Activated naive CD8-positive, alpha-beta T cell (primary cell): ENCODE results near the gene MUC3A.
"Not testable (repeated sequence)": the region's sequence is repeated elsewhere in the genome, so short reads cannot be mapped to it uniquely, and the experiment has no call there.

Source experiments
- H3K27ac Mint-ChIP-seq: one replicate; pipeline ENCODE4 v1.8.0; 2021; ENCODE audit warnings: mixed read lengths
- H3K27me3 Mint-ChIP-seq: one replicate; pipeline ENCODE4 v1.8.0; 2021; ENCODE audit warnings: mixed read lengths
- H3K36me3 Mint-ChIP-seq: one replicate; pipeline ENCODE4 v1.8.0; 2021; ENCODE audit warnings: mixed read lengths
- H3K4me1 Mint-ChIP-seq: one replicate; pipeline ENCODE4 v1.8.0; 2021; ENCODE audit warnings: low read depth, mixed read lengths
- H3K4me3 Mint-ChIP-seq: one replicate; pipeline ENCODE4 v1.8.0; 2021; ENCODE audit warnings: mild to moderate bottlenecking, mixed read lengths
- H3K9me3 Mint-ChIP-seq: one replicate; pipeline ENCODE4 v1.8.0; 2021; ENCODE audit warnings: low read depth, mixed read lengths

MUC3A gene

DNA sequence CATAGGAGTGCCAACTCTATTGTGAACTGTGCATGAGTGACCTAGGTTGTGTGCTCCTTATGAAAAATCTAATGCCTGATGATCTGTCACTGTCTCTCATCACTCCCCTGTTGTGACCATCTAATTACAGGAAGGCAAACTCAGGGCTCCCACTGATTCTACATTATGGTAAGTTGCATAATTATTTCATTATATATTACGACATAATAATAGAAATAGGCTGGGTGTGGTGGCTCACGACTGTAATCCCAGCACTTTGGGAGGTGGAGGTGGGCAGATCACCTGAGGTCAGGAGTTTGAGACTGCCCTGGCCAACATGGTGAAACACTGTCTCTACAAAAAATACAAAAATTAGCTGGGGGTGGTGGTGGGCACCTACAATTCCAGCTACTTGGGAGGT is 14.0 kb upstream of the MUC3A start:
- not testable (repeated sequence) for H3K27ac Mint-ChIP-seq, H3K36me3 Mint-ChIP-seq, H3K4me1 Mint-ChIP-seq, H3K4me3 Mint-ChIP-seq, H3K27me3 Mint-ChIP-seq
- peaks cover 10% of the 10 kb centered on the region for H3K9me3 Mint-ChIP-seq

DNA sequence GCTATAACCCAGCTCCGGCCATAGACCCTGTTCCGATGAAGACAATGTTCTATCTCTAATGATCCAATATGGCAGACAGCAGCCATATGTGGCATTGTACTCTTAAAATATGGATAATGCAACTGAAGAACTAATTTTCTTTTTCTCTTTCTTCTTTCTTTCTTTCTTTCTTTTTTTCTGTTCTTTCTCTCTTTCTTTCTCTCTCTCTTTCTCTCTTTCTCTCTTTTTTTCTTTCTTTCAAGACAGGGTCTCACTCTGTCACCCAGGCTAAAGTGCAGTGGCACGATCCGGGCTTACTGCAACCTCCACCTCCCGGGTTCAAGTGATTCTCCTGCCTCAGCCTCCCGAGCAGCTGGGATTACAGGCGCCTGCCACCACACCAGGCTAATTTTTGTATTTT is 13.2 kb upstream of the MUC3A start:
- H3K4me1 Mint-ChIP-seq, H3K4me3 Mint-ChIP-seq, H3K27me3 Mint-ChIP-seq, H3K27ac Mint-ChIP-seq, H3K36me3 Mint-ChIP-seq: not testable (repeated sequence)
- H3K9me3 Mint-ChIP-seq, result peaks cover 11% of the 10 kb centered on the region

GRCh38 chr7:100942045-100942774 is 7.1 kb upstream of the MUC3A start:
- Mint-ChIP-seq H3K27me3 (peaks cover 13% of the 10 kb centered on the region), H3K27ac (no peak overlapping the region), H3K4me1 (no peaks in the 10 kb centered on the region), H3K36me3 (no peaks in the 10 kb centered on the region), H3K4me3 (no peak overlapping the region), H3K9me3 (peaks cover 6% of the 10 kb centered on the region)

DNA sequence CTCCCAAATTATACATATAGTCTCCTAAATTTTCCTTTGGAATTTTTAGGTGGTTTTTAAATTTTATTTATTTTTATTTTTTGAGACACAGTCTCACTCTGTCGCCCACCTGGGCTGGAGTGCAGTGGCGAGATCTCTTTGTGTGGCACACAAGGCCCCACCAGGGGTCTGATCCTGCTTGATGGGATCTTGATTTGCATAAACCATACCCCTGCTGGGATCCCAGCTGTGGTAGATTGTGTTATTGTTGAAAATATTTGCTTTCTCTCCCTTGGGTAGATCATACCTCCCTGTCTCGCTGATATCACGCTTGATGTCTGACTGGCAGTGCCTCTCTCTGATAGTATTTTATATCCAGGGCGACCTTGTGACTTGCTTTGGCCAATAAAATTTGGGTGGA is 5.6 kb upstream of the MUC3A start:
- H3K27me3 Mint-ChIP-seq, result peaks cover 13% of the 10 kb centered on the region
- no peak overlapping the region for H3K4me3 Mint-ChIP-seq
- no peaks in the 10 kb centered on the region for H3K36me3 Mint-ChIP-seq

DNA sequence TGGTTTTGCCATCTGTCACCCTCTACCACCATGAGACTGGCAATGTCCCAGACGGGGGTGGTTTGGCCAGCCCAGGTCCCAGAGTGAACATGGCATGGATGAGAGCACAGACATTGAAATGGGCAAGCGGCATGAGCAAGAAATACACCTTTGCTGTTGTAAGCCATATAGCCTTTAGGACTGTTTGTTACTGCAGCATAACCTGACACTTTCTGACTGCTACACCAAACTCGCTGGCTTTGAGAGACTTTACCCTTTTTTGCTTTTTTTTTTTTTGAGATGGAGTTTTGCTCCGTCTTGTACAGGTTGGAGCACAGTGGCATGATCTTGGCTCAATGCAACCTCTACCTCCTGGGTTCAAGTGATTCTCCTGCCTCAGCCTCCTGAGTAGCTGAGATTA is 5.2 kb upstream of the MUC3A start:
- peaks cover 15% of the 10 kb centered on the region for H3K27me3 Mint-ChIP-seq
- H3K27ac Mint-ChIP-seq, result no peak overlapping the region
- H3K4me1 Mint-ChIP-seq, result no peaks in the 10 kb centered on the region
- H3K4me3 Mint-ChIP-seq, result no peak overlapping the region
- H3K9me3 Mint-ChIP-seq, result peaks cover 6% of the 10 kb centered on the region
- H3K36me3 Mint-ChIP-seq, result no peaks in the 10 kb centered on the region

More for the DNA sequence above, 5.6 kb upstream of the MUC3A start:
- no peaks in the 10 kb centered on the region for H3K4me1 Mint-ChIP-seq
- H3K9me3 Mint-ChIP-seq, result peaks cover 6% of the 10 kb centered on the region
- H3K27ac Mint-ChIP-seq, result no peak overlapping the region

- Mint-ChIP-seq H3K4me3 (no peak overlapping the region), H3K4me1 (no peaks in the 10 kb centered on the region), H3K9me3 (no peaks in the 10 kb centered on the region), H3K27me3 (peaks cover 23% of the 10 kb centered on the region), H3K27ac (no peak overlapping the region), H3K36me3 (no peaks in the 10 kb centered on the region)
Observed at GRCh38 chr7:100946111-100946510, 3.2 kb upstream of the MUC3A start.

- no peak overlapping the region for H3K4me3 Mint-ChIP-seq
- H3K4me1 Mint-ChIP-seq, result no peaks in the 10 kb centered on the region
- H3K27ac Mint-ChIP-seq, result no peak overlapping the region
- H3K9me3 Mint-ChIP-seq, result no peaks in the 10 kb centered on the region
- no peaks in the 10 kb centered on the region for H3K36me3 Mint-ChIP-seq
- peaks cover 23% of the 10 kb centered on the region for H3K27me3 Mint-ChIP-seq
Observed at GRCh38 chr7:100946766-100947365, 2.5 kb upstream of the MUC3A start.

- Mint-ChIP-seq H3K9me3 (no peaks in the 10 kb centered on the region), H3K27ac (no peak overlapping the region), H3K36me3 (no peaks in the 10 kb centered on the region), H3K4me3 (no peak overlapping the region), H3K27me3 (peaks cover 23% of the 10 kb centered on the region), H3K4me1 (no peaks in the 10 kb centered on the region)
Observed at GRCh38 chr7:100947792-100948191, 1.5 kb upstream of the MUC3A start.

DNA sequence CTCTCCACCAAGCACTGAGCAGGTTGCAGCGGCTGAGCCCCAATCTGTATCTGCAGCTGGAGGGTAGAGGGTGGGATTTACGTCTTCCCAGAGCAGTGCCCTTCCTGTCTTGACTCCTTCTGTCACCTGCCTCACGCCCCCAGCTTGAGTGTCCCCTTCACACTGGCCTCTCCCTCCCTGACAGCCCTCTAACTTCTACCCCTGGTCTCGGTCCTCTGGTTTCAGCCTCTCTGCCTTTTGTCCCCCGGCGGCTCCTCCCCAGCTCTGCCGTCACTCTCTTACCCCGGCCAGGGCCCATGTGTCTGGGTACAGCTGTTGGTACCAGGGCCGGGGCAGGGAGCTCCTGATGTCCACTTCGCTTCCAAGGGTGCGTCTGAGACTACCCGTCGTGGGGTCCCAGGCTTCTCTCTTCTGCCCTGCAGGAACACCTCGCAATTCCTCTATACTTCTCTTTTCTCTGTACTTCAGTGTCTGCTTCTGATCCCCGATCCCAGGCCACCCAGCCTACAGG is 654 bp downstream of the MUC3A start:
- H3K4me1 Mint-ChIP-seq, result no peaks in the 10 kb centered on the region
- peaks cover 18% of the 10 kb centered on the region for H3K27me3 Mint-ChIP-seq
- no peak overlapping the region for H3K4me3 Mint-ChIP-seq
- no peak overlapping the region for H3K27ac Mint-ChIP-seq
- H3K36me3 Mint-ChIP-seq, result no peaks in the 10 kb centered on the region
- H3K9me3 Mint-ChIP-seq, result no peaks in the 10 kb centered on the region

DNA sequence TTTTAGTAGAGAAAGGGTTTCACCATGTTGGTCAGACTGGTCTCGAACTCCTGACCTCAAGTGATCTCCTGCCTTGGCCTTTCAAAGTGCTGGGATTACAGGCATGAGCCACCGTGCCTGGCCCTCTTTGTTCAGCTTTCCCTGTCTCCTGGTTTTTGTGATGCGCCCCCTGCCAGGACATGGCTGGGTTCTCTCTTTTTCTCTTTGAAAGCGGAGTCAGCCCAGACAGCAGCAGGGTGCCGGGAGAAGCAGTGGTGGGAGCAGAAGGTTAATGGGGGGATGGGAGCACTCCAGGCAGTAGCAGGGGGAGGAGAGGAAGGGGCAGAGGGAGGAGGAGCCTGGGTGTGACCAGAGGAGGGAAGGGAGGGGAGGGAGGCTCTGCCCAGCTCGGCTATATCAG is 1.8 kb downstream of the MUC3A start:
- H3K4me3 Mint-ChIP-seq, result no peak overlapping the region
- no peak overlapping the region for H3K27ac Mint-ChIP-seq
- peaks cover 12% of the 10 kb centered on the region for H3K27me3 Mint-ChIP-seq
- H3K4me1 Mint-ChIP-seq, result no peaks in the 10 kb centered on the region
- H3K9me3 Mint-ChIP-seq, result no peaks in the 10 kb centered on the region
- H3K36me3 Mint-ChIP-seq, result no peaks in the 10 kb centered on the region

DNA sequence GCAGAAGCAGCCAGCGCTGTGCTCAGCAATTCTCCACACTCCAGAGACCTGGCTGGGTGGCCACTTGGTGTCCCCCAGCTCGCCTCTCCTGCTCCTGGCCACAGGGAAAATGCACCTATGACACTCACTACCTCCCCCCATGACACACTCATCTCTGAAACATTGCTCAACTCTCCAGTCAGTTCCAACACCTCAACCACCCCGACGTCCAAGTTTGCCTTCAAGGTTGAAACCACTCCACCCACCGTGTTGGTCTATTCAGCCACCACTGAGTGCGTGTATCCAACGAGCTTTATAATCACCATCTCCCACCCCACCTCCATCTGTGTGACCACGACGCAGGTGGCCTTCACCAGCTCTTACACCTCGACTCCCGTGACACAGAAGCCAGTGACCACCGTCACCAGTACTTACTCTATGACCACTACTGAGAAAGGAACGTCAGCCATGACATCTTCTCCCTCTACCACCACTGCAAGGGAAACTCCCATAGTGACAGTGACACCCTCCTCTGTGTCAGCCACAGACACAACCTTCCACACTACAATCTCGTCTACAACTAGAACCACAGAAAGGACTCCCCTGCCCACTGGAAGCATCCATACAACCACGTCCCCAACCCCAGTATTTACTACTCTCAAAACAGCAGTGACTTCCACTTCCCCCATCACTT is 2.7 kb downstream of the MUC3A start:
- H3K9me3 Mint-ChIP-seq, result no peaks in the 10 kb centered on the region
- no peak overlapping the region for H3K27ac Mint-ChIP-seq
- no peaks in the 10 kb centered on the region for H3K4me1 Mint-ChIP-seq
- H3K4me3 Mint-ChIP-seq, result no peak overlapping the region
- peaks cover 10% of the 10 kb centered on the region for H3K27me3 Mint-ChIP-seq
- no peaks in the 10 kb centered on the region for H3K36me3 Mint-ChIP-seq

DNA sequence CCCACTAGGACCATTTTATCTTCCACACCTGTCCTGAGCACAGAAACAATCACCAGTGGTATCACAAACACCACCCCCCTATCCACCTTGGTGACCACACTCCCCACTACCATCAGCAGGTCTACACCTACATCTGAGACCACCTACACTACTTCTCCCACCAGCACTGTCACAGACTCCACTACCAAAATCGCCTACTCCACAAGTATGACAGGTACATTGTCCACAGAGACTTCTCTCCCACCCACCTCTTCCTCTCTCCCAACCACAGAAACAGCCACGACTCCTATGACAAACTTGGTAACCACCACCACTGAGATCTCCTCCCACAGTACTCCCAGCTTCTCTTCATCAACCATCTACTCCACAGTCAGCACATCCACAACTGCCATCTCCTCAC is 3.3 kb downstream of the MUC3A start:
- H3K4me3 Mint-ChIP-seq, result no peak overlapping the region
- H3K27me3 Mint-ChIP-seq, result peaks cover 10% of the 10 kb centered on the region
- H3K4me1 Mint-ChIP-seq, result no peaks in the 10 kb centered on the region
- no peak overlapping the region for H3K27ac Mint-ChIP-seq
- H3K9me3 Mint-ChIP-seq, result no peaks in the 10 kb centered on the region
- H3K36me3 Mint-ChIP-seq, result no peaks in the 10 kb centered on the region

- no peak overlapping the region for H3K27ac Mint-ChIP-seq
- no peaks in the 10 kb centered on the region for H3K9me3 Mint-ChIP-seq
- no peak overlapping the region for H3K4me3 Mint-ChIP-seq
- H3K27me3 Mint-ChIP-seq, result peaks cover 1% of the 10 kb centered on the region
- H3K36me3 Mint-ChIP-seq, result no peaks in the 10 kb centered on the region
- no peaks in the 10 kb centered on the region for H3K4me1 Mint-ChIP-seq
Observed at GRCh38 chr7:100957832-100958421, 8.6 kb downstream of the MUC3A start.

- H3K4me3 Mint-ChIP-seq, result no peak overlapping the region
- peaks cover 10% of the 10 kb centered on the region for H3K27me3 Mint-ChIP-seq
- no peaks in the 10 kb centered on the region for H3K4me1 Mint-ChIP-seq
- no peaks in the 10 kb centered on the region for H3K36me3 Mint-ChIP-seq
- H3K27ac Mint-ChIP-seq, result no peak overlapping the region
- H3K9me3 Mint-ChIP-seq, result no peaks in the 10 kb centered on the region
Observed at GRCh38 chr7:100959894-100960293, 10.6 kb downstream of the MUC3A start.

GRCh38 chr7:100962537-100962936 is 13.2 kb downstream of the MUC3A start:
- H3K9me3 Mint-ChIP-seq, result no peaks in the 10 kb centered on the region
- no peak overlapping the region for H3K4me3 Mint-ChIP-seq
- H3K36me3 Mint-ChIP-seq, result no peaks in the 10 kb centered on the region
- no peak overlapping the region for H3K27ac Mint-ChIP-seq
- H3K27me3 Mint-ChIP-seq, result peaks cover 27% of the 10 kb centered on the region
- peaks cover 19% of the 10 kb centered on the region for H3K4me1 Mint-ChIP-seq
